Ectodermal cell (in vitro differentiated cells): Measurements from ENCODE around the gene OBP2B.
A peak's percentile ranks its signal among the peaks of the same experiment; 100 is the strongest.

Experiments
- H3K27ac ChIP-seq: 2 replicates; pipeline ENCODE4 v1.7.0; 2013; ENCODE audit warnings: mild to moderate bottlenecking, low read depth, low read length; ENCODE audit not compliant: insufficient read depth, poor library complexity, severe bottlenecking
- H3K27me3 ChIP-seq: 2 replicates; pipeline ENCODE4 v1.7.0; 2013; ENCODE audit warnings: mild to moderate bottlenecking, low read length; ENCODE audit not compliant: insufficient read depth, control insufficient read depth, poor library complexity, severe bottlenecking
- H3K36me3 ChIP-seq: one replicate; pipeline ENCODE4 v1.7.0; 2013; ENCODE audit warnings: low read length; ENCODE audit not compliant: control insufficient read depth, insufficient read depth
- H3K4me1 ChIP-seq: one replicate; pipeline ENCODE4 v1.7.0; 2013; ENCODE audit warnings: low read length; ENCODE audit not compliant: control insufficient read depth, insufficient read depth
- H3K4me3 ChIP-seq: 2 replicates; pipeline ENCODE4 v1.7.0; 2013; ENCODE audit warnings: low read depth, low read length, control low read depth; ENCODE audit not compliant: insufficient read depth
- H3K9me3 ChIP-seq: 2 replicates; pipeline ENCODE4 v1.7.0; 2013; ENCODE audit warnings: mild to moderate bottlenecking, low read length, moderate library complexity; ENCODE audit not compliant: control insufficient read depth
- WGBS, 2 experiments: methylation state at CpG; one replicate each; pipeline ENCODE4 v1.1.7; 2013; ENCODE audit warnings: missing lambda C conversion rate in 2 of 2; 5-methylcytosine and 5-hydroxymethylcytosine counted together

OBP2B gene

DNA sequence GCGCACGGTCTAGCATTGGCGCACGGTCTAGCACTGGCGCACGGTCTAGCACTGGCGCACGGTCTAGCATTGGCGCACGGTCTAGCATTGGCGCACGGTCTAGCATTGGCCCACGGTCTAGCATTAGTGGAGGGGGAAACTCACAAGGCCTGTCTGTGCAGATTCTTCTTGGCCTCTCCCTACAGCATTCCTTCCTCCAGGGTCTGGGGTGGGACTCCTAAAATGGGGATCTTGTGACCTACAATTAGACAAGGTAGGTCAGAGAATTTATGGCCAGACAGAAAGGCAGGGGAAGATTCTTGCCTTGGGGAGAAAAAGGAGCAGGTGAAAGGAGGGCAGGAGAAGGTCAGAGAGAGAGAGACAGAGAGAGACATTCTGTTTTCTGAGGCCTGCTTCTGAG, 39.9 kb downstream of the OBP2B start:
- Histone ChIP-seq H3K9me3 (no peaks in the 10 kb centered on the region), H3K36me3 (no peaks in the 10 kb centered on the region), H3K27ac (no peak overlapping the region), H3K4me3 (no peak overlapping the region), H3K4me1 (no peaks in the 10 kb centered on the region), H3K27me3 (peaks cover 6% of the 10 kb centered on the region)
- 91 to 93% methylated on average over 13 of the region's 13 CpGs for WGBS, 2 experiments

DNA sequence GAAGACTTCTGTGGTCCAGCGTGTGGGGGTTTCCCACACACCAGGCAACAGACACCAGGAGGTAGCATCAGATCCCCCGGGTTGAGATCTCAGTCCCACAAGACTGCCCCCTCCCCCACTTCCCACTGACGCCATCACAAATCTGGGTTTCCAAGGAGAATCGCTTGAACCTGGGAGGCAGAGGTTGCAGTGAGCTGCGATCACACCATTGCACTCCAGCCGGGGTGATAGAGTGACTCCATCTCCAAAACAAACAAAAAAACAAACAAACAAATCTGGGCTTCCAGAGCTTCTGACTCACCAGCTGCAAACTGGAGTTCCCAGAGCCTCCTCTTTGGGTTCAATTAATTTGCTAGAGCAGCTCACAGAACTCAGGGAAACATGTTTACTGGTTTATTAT, 40.6 kb downstream of the OBP2B start:
- 60 to 63% methylated on average over 6 of the region's 6 CpGs for WGBS, 2 experiments
- Histone ChIP-seq H3K36me3 (no peaks in the 10 kb centered on the region), H3K9me3 (no peaks in the 10 kb centered on the region), H3K27me3 (peaks cover 12% of the 10 kb centered on the region), H3K4me3 (no peak overlapping the region), H3K27ac (no peak overlapping the region), H3K4me1 (peaks cover 2% of the 10 kb centered on the region)

DNA sequence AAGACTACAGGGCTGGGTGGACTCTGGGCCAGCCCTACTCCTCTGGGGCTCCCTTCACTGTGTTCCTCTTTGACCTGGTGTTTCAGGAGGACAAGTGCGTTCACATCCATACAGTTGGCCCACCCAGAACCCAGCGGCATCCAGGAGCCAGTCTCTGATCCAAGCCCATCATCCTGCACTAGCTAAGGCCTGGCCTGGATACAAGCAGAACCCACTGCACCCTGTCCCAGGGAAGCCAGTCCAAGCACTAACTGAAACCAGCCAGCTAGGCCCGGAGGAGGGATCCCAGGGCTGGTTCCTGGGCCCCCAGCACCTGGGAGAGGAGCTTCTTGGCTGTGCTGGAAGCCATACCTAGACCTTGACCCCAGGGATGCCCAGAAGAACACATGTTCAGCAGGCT, 41.3 kb downstream of the OBP2B start:
- H3K9me3 ChIP-seq, result no peaks in the 10 kb centered on the region
- no peak overlapping the region for H3K27ac ChIP-seq
- 90 to 94% methylated on average over 3 of the region's 3 CpGs for WGBS, 2 experiments
- no peaks in the 10 kb centered on the region for H3K36me3 ChIP-seq
- H3K4me1 ChIP-seq, result peaks cover 5% of the 10 kb centered on the region
- peaks cover 19% of the 10 kb centered on the region for H3K27me3 ChIP-seq
- H3K4me3 ChIP-seq, result no peak overlapping the region

GRCh38 chr9:133167096-133167730, 41.8 kb downstream of the OBP2B start:
- Histone ChIP-seq H3K36me3 (no peaks in the 10 kb centered on the region), H3K4me1 (peaks cover 5% of the 10 kb centered on the region), H3K9me3 (no peaks in the 10 kb centered on the region), H3K27me3 (peaks cover 25% of the 10 kb centered on the region), H3K27ac (no peak overlapping the region), H3K4me3 (no peak overlapping the region)
- WGBS, 2 experiments, result 82 to 84% methylated on average over 3 of the region's 3 CpGs

- Histone ChIP-seq H3K27me3 (peaks cover 33% of the 10 kb centered on the region), H3K4me3 (no peak overlapping the region), H3K36me3 (no peaks in the 10 kb centered on the region), H3K4me1 (peaks cover 5% of the 10 kb centered on the region), H3K27ac (no peak overlapping the region), H3K9me3 (no peaks in the 10 kb centered on the region)
- WGBS, 2 experiments, result 90 to 92% methylated on average over 17 of the region's 17 CpGs
Measured at GRCh38 chr9:133166392-133166791, 42.7 kb downstream of the OBP2B start.

GRCh38 chr9:133165452-133165730, 43.7 kb downstream of the OBP2B start:
- Histone ChIP-seq H3K27ac (no peak overlapping the region), H3K27me3 (peaks cover 34% of the 10 kb centered on the region), H3K4me1 (peaks cover 5% of the 10 kb centered on the region), H3K4me3 (no peak overlapping the region), H3K9me3 (no peaks in the 10 kb centered on the region), H3K36me3 (no peaks in the 10 kb centered on the region)
- WGBS, 2 experiments, result 90 to 96% methylated on average over 2 of the region's 2 CpGs

- Histone ChIP-seq H3K4me3 (peak overlapping the region; percentile 47), H3K36me3 (no peaks in the 10 kb centered on the region), H3K27me3 (peaks cover 34% of the 10 kb centered on the region), H3K27ac (no peak overlapping the region), H3K9me3 (no peaks in the 10 kb centered on the region), H3K4me1 (peaks cover 5% of the 10 kb centered on the region)
- 83 to 84% methylated on average over 13 of the region's 13 CpGs for WGBS, 2 experiments
Measured at GRCh38 chr9:133164191-133164590, 44.9 kb downstream of the OBP2B start.

DNA sequence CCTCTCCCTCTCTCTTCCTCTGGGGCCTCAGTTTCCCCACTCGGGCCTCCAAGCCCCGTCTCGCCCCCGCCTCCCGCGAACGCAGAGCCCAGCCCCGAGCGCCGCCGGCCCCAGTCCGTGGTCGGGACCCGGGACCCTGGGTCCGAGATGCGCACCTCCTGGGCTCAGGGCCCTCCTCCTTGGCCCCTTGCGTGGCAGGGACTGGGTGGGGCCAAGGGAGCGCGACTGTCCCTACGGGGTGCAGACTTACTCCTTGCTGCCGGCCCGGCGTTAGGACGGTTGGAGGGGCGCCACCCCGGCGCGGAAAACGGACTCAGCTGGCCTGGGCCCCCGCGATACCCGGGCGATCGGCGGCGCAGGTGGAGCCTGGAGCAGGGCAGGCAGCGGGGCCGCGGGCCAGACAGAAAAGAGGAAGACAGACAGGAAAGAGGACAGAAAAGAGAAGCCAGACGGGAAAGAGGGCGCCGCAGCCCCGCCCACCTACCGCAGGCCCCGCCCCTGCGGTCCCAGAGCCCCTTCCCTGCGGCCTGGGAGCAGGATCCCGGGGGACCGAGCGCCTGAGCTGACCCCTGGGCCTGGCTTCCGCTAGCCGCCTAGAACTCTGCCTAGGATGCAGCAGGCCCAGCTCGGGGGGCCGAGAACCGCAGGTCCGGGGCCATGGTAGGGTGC, 45.4 kb downstream of the OBP2B start, which contains the start of gene GBGT1:
Gene GBGT1, minus strand, starts transcription at position 411 of the 669 bp plus-strand sequence. CDS start 1,502 bp downstream, outside the sequence.
- no peaks in the 10 kb centered on the region for H3K9me3 ChIP-seq
- H3K27me3 ChIP-seq, result peaks cover 34% of the 10 kb centered on the region
- H3K4me3 ChIP-seq, result peak within 1 kb of the TSS; percentile 47
- H3K4me1 ChIP-seq, result peaks cover 5% of the 10 kb centered on the region
- WGBS, 2 experiments, result 6 to 7% methylated on average over 56 of the region's 56 CpGs
- no peaks in the 10 kb centered on the region for H3K36me3 ChIP-seq
- H3K27ac ChIP-seq, result no peak within 1 kb of the TSS

- H3K27ac ChIP-seq, result no peak overlapping the region
- H3K9me3 ChIP-seq, result no peaks in the 10 kb centered on the region
- 57 to 59% methylated on average over 54 of the region's 54 CpGs for WGBS, 2 experiments
- peaks cover 5% of the 10 kb centered on the region for H3K4me1 ChIP-seq
- H3K27me3 ChIP-seq, result peaks cover 34% of the 10 kb centered on the region
- peak overlapping the region; percentile 47 for H3K4me3 ChIP-seq
- no peaks in the 10 kb centered on the region for H3K36me3 ChIP-seq
Measured at GRCh38 chr9:133162861-133163503, 46.1 kb downstream of the OBP2B start.

DNA sequence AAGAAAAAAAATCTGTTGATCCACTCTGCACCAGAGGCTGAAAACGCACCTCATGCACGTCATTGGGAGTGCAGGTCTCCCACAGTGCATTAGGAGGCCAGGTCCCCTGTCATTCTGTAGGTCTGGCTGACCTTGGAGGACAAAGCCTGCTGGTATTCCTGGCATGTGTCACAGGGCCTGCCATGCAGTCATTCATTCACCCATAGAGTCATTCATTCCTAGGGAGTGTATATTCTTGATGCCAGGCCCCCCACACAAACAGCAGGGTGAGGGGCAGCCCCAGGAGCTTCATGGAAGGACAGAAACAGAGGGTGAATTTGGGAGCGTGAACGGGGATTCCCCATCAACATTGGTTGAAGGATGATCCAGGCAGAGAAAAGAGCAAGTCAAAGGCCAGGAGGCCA, 47.5 kb downstream of the OBP2B start:
- Histone ChIP-seq H3K36me3 (no peaks in the 10 kb centered on the region), H3K27ac (no peak overlapping the region), H3K4me3 (no peak overlapping the region), H3K4me1 (peaks cover 5% of the 10 kb centered on the region), H3K27me3 (peaks cover 34% of the 10 kb centered on the region), H3K9me3 (no peaks in the 10 kb centered on the region)
- WGBS, 2 experiments, result 85 to 89% methylated on average over 4 of the region's 4 CpGs
